Right ventricle myocardium superior (tissue), 1 donor: ENCODE measurements around the gene B4GALT7. TPM values are rescaled to one million over a fixed set of nuclear protein-coding genes. Genes with fewer than 3 reads are reported as not detected.

ENCODE experiments used
- ATAC-seq: fragments of 200-7000 bp; cut with Tn5 transposase; one replicate; pipeline ENCODE4 v1.9.1; 2020; ENCODE audit warnings: mild to moderate bottlenecking; ENCODE audit not compliant: poor library complexity
- DNase-seq: peaks from one replicate; pipeline ENCODE4 v3.0.0-alpha.2; 2020
- intact Hi-C: fragments of 100-400 bp; cut with DNase I; formaldehyde crosslinking; loops from one replicate; pipeline ENCODE4 v1.11.2; 2022
- total RNA-seq: library from RNA; stranded (reverse); fragmentation: NEBNext Ultra II Directional; extraction: Animal tissue kit (Norgen Biotek cat#: 25700); gene quantifications from one replicate; pipeline ENCODE4 v1.2.1, GENCODE V29; 2021
- donor health status: DM: no; HTN: yes; CAD: no; lungs with severe emphysema.

The B4GALT7 gene
- total RNA-seq, 1 donor from 2014 or later: 12.9 TPM

GRCh38 chr5:177592010-177592834 is 7.7 kb upstream of the B4GALT7 start, which contains the start of gene TMED9:
Gene TMED9, plus strand, starts transcription at chr5:177592203. Its CDS starts 12 bp downstream, at chr5:177592215.
- intact Hi-C loops: no loop called here
- DNase-seq: peak; percentile 91
- ATAC-seq: peak; percentile 100

- intact Hi-C loops: no loop called here
- ATAC-seq: no peak
Observed at GRCh38 chr5:177592905-177593304, 7.0 kb upstream of the B4GALT7 start.

GRCh38 chr5:177593511-177593910 is 6.4 kb upstream of the B4GALT7 start:
- intact Hi-C loops: no loop called here
- ATAC-seq (no peak), DNase-seq (no peak)

More at GRCh38 chr5:177592905-177593304, 7.0 kb upstream of the B4GALT7 start:
- DNase-seq: no peak

- ATAC-seq (no peak), DNase-seq (no peak)
- intact Hi-C loops: no loop called here
Observed at GRCh38 chr5:177594071-177594470, 5.9 kb upstream of the B4GALT7 start.

- ATAC-seq (no peak), DNase-seq (no peak)
- intact Hi-C loops: no loop called here
Observed at GRCh38 chr5:177595026-177595585, 4.8 kb upstream of the B4GALT7 start.

GRCh38 chr5:177595991-177596774 is 3.7 kb upstream of the B4GALT7 start:
- DNase-seq: no peak
- ATAC-seq: no peak
- intact Hi-C loops: no loop called here

GRCh38 chr5:177596775-177597238 is 3.1 kb upstream of the B4GALT7 start:
- intact Hi-C loops: no loop called here
- DNase-seq (no peak), ATAC-seq (no peak)

- no peak for ATAC-seq
- intact Hi-C loops: no loop called here
- no peak for DNase-seq
Observed at GRCh38 chr5:177598477-177598876, 1.5 kb upstream of the B4GALT7 start.

GRCh38 chr5:177600508-177601018 is 631 bp downstream of the B4GALT7 start:
- intact Hi-C loops: no loop called here
- DNase-seq (no peak), ATAC-seq (no peak)

- intact Hi-C loops: no loop called here
- ATAC-seq: no peak
Observed at GRCh38 chr5:177601126-177601525, 1.2 kb downstream of the B4GALT7 start.

GRCh38 chr5:177601577-177602457 is 1.9 kb downstream of the B4GALT7 start:
- intact Hi-C loops: no loop called here
- DNase-seq (no peak), ATAC-seq (no peak)

More at GRCh38 chr5:177601126-177601525, 1.2 kb downstream of the B4GALT7 start:
- no peak for DNase-seq

- DNase-seq (no peak), ATAC-seq (no peak)
- intact Hi-C loops: no loop called here
Observed at GRCh38 chr5:177602458-177602830, 2.5 kb downstream of the B4GALT7 start.

- DNase-seq: no peak
- ATAC-seq: no peak
- intact Hi-C loops: no loop called here
Observed at GRCh38 chr5:177603631-177604030, 3.7 kb downstream of the B4GALT7 start.

- intact Hi-C loops: no loop called here
- DNase-seq (no peak), ATAC-seq (no peak)
Observed at GRCh38 chr5:177604116-177604521, 4.2 kb downstream of the B4GALT7 start.

GRCh38 chr5:177604656-177605055 is 4.7 kb downstream of the B4GALT7 start:
- DNase-seq (no peak), ATAC-seq (no peak)
- intact Hi-C loops: no loop called here

- intact Hi-C loops: no loop called here
- no peak for DNase-seq
- no peak for ATAC-seq
Observed at GRCh38 chr5:177605078-177605477, 5.1 kb downstream of the B4GALT7 start.

- intact Hi-C loops: no loop called here
- ATAC-seq (no peak), DNase-seq (no peak)
Observed at GRCh38 chr5:177605667-177606066, 5.7 kb downstream of the B4GALT7 start.
